ENCODE measurements around the gene GPRIN1.

GPRIN1 gene

GRCh38 chr5:176643491-176644219, 33.7 kb upstream of the GPRIN1 start:
- FAIRE-seq, result no peak
- no peak for DNase-seq (ENCODE audit: low spot score)

GRCh38 chr5:176642675-176643490, 32.9 kb upstream of the GPRIN1 start:
- DNase-seq (ENCODE audit: low spot score) (no peak), FAIRE-seq (no peak)

- FAIRE-seq (no peak), DNase-seq (ENCODE audit: low spot score) (no peak)
These were observed 30.7 kb upstream of the GPRIN1 start for GRCh38 chr5:176640616-176641015.

- no peak for DNase-seq (ENCODE audit: low spot score)
- no peak for FAIRE-seq
These were observed 30.0 kb upstream of the GPRIN1 start for GRCh38 chr5:176639981-176640380.

- DNase-seq (ENCODE audit: low spot score) (no peak), FAIRE-seq (no peak)
These were observed 29.3 kb upstream of the GPRIN1 start for GRCh38 chr5:176639208-176639607.

GRCh38 chr5:176638437-176638836, 28.5 kb upstream of the GPRIN1 start:
- no peak for DNase-seq (ENCODE audit: low spot score)
- no peak for FAIRE-seq

- DNase-seq (ENCODE audit: low spot score) (no peak), FAIRE-seq (no peak)
These were observed 27.6 kb upstream of the GPRIN1 start for GRCh38 chr5:176637556-176637955.

- DNase-seq (ENCODE audit: low spot score) (no peak), FAIRE-seq (no peak)
These were observed 26.5 kb upstream of the GPRIN1 start for GRCh38 chr5:176636426-176636825.

GRCh38 chr5:176633598-176633997, 23.6 kb upstream of the GPRIN1 start:
- FAIRE-seq (no peak), DNase-seq (ENCODE audit: low spot score) (no peak)

- DNase-seq (ENCODE audit: low spot score), result no peak
- no peak for FAIRE-seq
These were observed 22.8 kb upstream of the GPRIN1 start for GRCh38 chr5:176632745-176633144.

GRCh38 chr5:176631383-176632200, 21.6 kb upstream of the GPRIN1 start:
- DNase-seq (ENCODE audit: low spot score), result no peak

GRCh38 chr5:176630681-176631222, 20.8 kb upstream of the GPRIN1 start:
- DNase-seq (ENCODE audit: low spot score) (no peak), FAIRE-seq (no peak)

More at GRCh38 chr5:176631383-176632200, 21.6 kb upstream of the GPRIN1 start:
- no peak for FAIRE-seq

- no peak for FAIRE-seq
- DNase-seq (ENCODE audit: low spot score), result no peak
These were observed 20.1 kb upstream of the GPRIN1 start, which contains the start of the genes EIF4E1B and SNCB for GRCh38 chr5:176629853-176630680. EIF4E1B (plus strand) TSS chr5:176630675; CDS start chr5:176642788, 12,113 bp downstream. SNCB (minus strand) TSS chr5:176630534; CDS start chr5:176629654, 880 bp downstream.

- DNase-seq (ENCODE audit: low spot score), result no peak
- FAIRE-seq, result no peak
These were observed 19.4 kb upstream of the GPRIN1 start for GRCh38 chr5:176629317-176629852.

- FAIRE-seq, result no peak
- DNase-seq (ENCODE audit: low spot score), result no peak
These were observed 18.7 kb upstream of the GPRIN1 start for GRCh38 chr5:176628406-176629228.

GRCh38 chr5:176627582-176627981, 17.6 kb upstream of the GPRIN1 start:
- no peak for FAIRE-seq

GRCh38 chr5:176626876-176627236, 16.9 kb upstream of the GPRIN1 start:
- FAIRE-seq, result no peak
- DNase-seq (ENCODE audit: low spot score), result no peak

More at GRCh38 chr5:176627582-176627981, 17.6 kb upstream of the GPRIN1 start:
- DNase-seq (ENCODE audit: low spot score), result no peak

GRCh38 chr5:176625966-176626875, 16.3 kb upstream of the GPRIN1 start:
- DNase-seq (ENCODE audit: low spot score) (no peak), FAIRE-seq (no peak)
